ENCODE measurements around the gene COMMD1.

GRCh38 chr2:61946666-61947065 lies 41.2 kb downstream of the COMMD1 start:
- TF ChIP-seq KLF16 (tag by site-specific recombination; IDR thresholded peaks at IDR 0.05) = no peak
- TF ChIP-seq PBX3 (CRISPR knock-in tag; IDR thresholded peaks at IDR 0.05) = no peak
- TF ChIP-seq CTCF (tag by site-specific recombination; IDR thresholded peaks at IDR 0.05) = no peak
- TF ChIP-seq KLF1 (tag by site-specific recombination; IDR thresholded peaks at IDR 0.05) = no peak
- TF ChIP-seq GLIS2 (tag by site-specific recombination; IDR thresholded peaks at IDR 0.05) = no peak
- TF ChIP-seq ZNF341 (tag by site-specific recombination; IDR thresholded peaks at IDR 0.05; ENCODE audit: low read depth) = no peak
- TF ChIP-seq ZBTB26 (tag by site-specific recombination; optimal IDR thresholded peaks at IDR 0.05) = no peak
- TF ChIP-seq ZSCAN5A (tag by site-specific recombination; IDR thresholded peaks at IDR 0.05) = no peak
- TF ChIP-seq ZNF837 (tag by site-specific recombination; IDR thresholded peaks at IDR 0.05) = no peak
- no peak for TF ChIP-seq ZNF280C (tag by site-specific recombination; IDR thresholded peaks at IDR 0.05)
